ENCODE results near the gene ACTL6B. TPM values are rescaled to one million over a fixed set of nuclear protein-coding genes. Genes with fewer than 3 reads are reported as not detected.

Gene ACTL6B
- total and polyA plus RNA-seq, 2 of the 13 experiments (the other 11 are each of a cell fraction or from before 2014, with no cell fraction given) = not detected

- TF ChIP-seq FOSL1 (CRISPR knock-in tag; IDR thresholded peaks at IDR 0.05; ENCODE audit: borderline replicate concordance) (no peak), ARID2 (CRISPR knock-in tag; IDR thresholded peaks at IDR 0.05; ENCODE audit: borderline replicate concordance) (0 out of 2 replicates have a peak, but pooled peaks have one; percentile 28), SOX13 (IDR thresholded peaks at IDR 0.05) (no peak), SOX13 (CRISPR knock-in tag; conservative IDR thresholded peaks at IDR 0.05 in 1 of 2, IDR thresholded peaks at IDR 0.05 in 1 of 2) (peak in 1 of 2 experiments; percentile 59; a peak in 1 of 4 replicates), ZNF543 (CRISPR knock-in tag; IDR thresholded peaks at IDR 0.05) (0 out of 2 replicates have a peak, but pooled peaks have one; percentile 46), FOXP1 (IDR thresholded peaks at IDR 0.05) (no peak), FOXP1 (CRISPR knock-in tag; IDR thresholded peaks at IDR 0.05) (no peak), KDM2A (CRISPR knock-in tag; IDR thresholded peaks at IDR 0.05; ENCODE audit: borderline replicate concordance, low read depth) (peak; percentile 77), GABPB1 (CRISPR knock-in tag; IDR thresholded peaks at IDR 0.05) (peak; percentile 74), PPARG (CRISPR knock-in tag; conservative IDR thresholded peaks at IDR 0.05) (no peak), RAD21 (CRISPR knock-in tag; IDR thresholded peaks at IDR 0.05) (no peak), ZFP37 (CRISPR knock-in tag; IDR thresholded peaks at IDR 0.05; ENCODE audit: borderline replicate concordance) (0 out of 2 replicates have a peak, but pooled peaks have one; percentile 61), HIC2 (CRISPR knock-in tag; IDR thresholded peaks at IDR 0.05; ENCODE audit: low read depth) (0 out of 2 replicates have a peak, but pooled peaks have one; percentile 41), ZFP91 (CRISPR knock-in tag; IDR thresholded peaks at IDR 0.05; ENCODE audit: borderline replicate concordance) (peak; percentile 99), ADNP (CRISPR knock-in tag; IDR thresholded peaks at IDR 0.05) (no peak), SALL2 (CRISPR knock-in tag; IDR thresholded peaks at IDR 0.05) (peak; percentile 88), AHR (CRISPR knock-in tag; IDR thresholded peaks at IDR 0.05) (peak; percentile 75; the same call in 1 of the 2 replicates), CENPT (CRISPR knock-in tag; IDR thresholded peaks at IDR 0.05; ENCODE audit: low read depth) (0 out of 2 replicates have a peak, but pooled peaks have one; percentile 39), POGZ (CRISPR knock-in tag; IDR thresholded peaks at IDR 0.05) (peak; percentile 45), ZNF230 (CRISPR knock-in tag; IDR thresholded peaks at IDR 0.05) (0 out of 2 replicates have a peak, but pooled peaks have one; percentile 67)
- TF ChIP-seq, protein P1, sequence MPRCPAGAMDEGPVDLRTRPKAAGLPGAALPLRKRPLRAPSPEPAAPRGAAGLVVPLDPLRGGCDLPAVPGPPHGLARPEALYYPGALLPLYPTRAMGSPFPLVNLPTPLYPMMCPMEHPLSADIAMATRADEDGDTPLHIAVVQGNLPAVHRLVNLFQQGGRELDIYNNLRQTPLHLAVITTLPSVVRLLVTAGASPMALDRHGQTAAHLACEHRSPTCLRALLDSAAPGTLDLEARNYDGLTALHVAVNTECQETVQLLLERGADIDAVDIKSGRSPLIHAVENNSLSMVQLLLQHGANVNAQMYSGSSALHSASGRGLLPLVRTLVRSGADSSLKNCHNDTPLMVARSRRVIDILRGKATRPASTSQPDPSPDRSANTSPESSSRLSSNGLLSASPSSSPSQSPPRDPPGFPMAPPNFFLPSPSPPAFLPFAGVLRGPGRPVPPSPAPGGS (CRISPR knock-in tag; IDR thresholded peaks at IDR 0.05) = peak; percentile 44; the same call in 1 of the 2 replicates
- TF ChIP-seq, protein P2, sequence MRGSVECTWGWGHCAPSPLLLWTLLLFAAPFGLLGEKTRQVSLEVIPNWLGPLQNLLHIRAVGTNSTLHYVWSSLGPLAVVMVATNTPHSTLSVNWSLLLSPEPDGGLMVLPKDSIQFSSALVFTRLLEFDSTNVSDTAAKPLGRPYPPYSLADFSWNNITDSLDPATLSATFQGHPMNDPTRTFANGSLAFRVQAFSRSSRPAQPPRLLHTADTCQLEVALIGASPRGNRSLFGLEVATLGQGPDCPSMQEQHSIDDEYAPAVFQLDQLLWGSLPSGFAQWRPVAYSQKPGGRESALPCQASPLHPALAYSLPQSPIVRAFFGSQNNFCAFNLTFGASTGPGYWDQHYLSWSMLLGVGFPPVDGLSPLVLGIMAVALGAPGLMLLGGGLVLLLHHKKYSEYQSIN (CRISPR knock-in tag; IDR thresholded peaks at IDR 0.05; ENCODE audit: borderline replicate concordance) = no peak
Measured at GRCh38 chr7:100655908-100656674, at the start of gene ACTL6B (continued).
